ENCODE results near the gene MBD3. TPM values are rescaled to one million over a fixed set of nuclear protein-coding genes. Genes with fewer than 3 reads are reported as not detected.

MBD3 gene
- polyA plus RNA-seq, 1 donor (not counting 4 experiments of a cell fraction or from before 2014, with no cell fraction given), result 16.6 TPM

DNA sequence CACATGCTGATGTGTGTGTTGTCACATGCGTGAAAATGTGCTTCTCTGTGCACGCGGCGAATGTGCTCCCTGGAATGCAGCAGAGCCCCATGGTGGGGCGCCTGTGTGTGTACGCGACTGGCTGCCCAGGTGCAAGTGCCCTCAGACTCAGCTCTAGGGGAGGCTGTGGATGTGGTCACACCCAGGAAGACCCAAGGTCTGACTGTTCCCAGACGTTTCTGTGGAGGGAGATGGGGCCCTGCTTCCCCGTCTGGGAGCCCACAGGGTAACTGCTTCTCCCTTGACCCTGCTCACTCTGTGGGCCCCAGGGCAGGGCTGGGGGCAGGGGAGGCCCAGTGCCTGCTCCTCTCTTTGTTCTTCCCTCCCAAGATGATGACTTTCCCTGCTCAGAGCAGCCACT is 20.5 kb upstream of the MBD3 start:
- no peak for TF ChIP-seq EZH2 (IDR thresholded peaks at IDR 0.05; ENCODE audit: low read length)
- TF ChIP-seq, protein P1, sequence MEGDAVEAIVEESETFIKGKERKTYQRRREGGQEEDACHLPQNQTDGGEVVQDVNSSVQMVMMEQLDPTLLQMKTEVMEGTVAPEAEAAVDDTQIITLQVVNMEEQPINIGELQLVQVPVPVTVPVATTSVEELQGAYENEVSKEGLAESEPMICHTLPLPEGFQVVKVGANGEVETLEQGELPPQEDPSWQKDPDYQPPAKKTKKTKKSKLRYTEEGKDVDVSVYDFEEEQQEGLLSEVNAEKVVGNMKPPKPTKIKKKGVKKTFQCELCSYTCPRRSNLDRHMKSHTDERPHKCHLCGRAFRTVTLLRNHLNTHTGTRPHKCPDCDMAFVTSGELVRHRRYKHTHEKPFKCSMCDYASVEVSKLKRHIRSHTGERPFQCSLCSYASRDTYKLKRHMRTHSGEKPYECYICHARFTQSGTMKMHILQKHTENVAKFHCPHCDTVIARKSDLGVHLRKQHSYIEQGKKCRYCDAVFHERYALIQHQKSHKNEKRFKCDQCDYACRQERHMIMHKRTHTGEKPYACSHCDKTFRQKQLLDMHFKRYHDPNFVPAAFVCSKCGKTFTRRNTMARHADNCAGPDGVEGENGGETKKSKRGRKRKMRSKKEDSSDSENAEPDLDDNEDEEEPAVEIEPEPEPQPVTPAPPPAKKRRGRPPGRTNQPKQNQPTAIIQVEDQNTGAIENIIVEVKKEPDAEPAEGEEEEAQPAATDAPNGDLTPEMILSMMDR (optimal IDR thresholded peaks at IDR 0.05 in 1 of 3, IDR thresholded peaks at IDR 0.05 in 1 of 3, conservative IDR thresholded peaks at IDR 0.05 in 1 of 3; ENCODE audit: extremely low read depth in 1 of 3, insufficient read depth in 2 of 3, low read length in 3 of 3), result no peak

DNA sequence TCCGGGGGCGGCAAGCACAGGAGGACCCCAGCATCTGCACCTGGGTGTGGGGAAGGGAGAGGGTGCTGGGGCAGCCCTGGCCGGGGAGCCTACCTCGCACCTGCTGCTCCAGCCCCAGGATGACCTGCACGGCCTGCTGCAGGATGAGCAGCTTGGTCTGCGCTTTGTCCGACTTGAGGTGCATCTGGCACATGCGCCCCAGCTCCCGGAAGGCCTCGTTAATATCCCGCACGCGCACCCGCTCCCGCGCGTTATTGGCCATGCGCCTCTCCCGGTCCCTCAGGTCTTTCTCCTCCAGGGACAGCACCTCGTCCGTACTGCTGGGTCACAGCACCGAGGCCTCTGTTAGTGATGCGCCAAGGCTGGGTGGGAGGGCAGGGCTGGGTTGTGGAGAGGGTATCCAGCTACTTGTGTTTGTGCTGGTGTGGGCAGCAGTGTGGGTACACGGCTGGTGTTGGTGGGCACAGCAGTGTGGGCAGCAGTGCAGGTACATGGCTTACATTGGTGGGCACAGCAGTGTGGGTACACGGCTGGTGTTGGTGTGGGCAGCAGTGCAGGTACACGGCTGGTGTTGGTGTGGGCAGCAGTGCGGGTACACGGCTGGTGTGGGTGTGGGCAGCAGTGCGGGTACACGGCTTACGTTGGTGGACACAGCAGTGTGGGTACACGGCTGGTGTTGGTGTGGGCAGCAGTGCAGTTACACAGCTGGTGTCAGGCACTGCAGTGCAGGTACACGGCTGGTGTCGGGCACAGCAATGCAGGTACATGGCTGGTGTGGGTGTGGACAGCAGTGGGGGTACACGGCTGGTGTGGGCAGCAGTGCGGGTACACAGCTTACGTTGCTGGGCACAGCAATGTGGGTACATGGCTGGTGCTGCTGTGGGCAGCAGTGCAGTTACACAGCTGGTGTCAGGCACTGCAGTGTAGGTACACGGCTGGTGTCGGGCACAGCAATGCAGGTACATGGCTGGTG is 19.7 kb upstream of the MBD3 start:
- no peaks in the 10 kb centered on the region for H3K9me1 ChIP-seq (ENCODE audit: control insufficient read depth, extremely low read depth, insufficient read depth, low read length)
- no peaks in the 10 kb centered on the region for H3K27me3 ChIP-seq (ENCODE audit: control insufficient read depth, extremely low read depth, insufficient read depth, low read length)
- no peak overlapping the region for H3K4me3 ChIP-seq (ENCODE audit: control insufficient read depth in 2 of 3, extremely low read depth in 1 of 3, insufficient read depth in 2 of 3, low read depth in 1 of 3, low read length in 3 of 3)
- DNase-seq (ENCODE audit: low read depth, low spot score) (no peak), FAIRE-seq (no peak)
- no peaks in the 10 kb centered on the region for H3K4me1 ChIP-seq (ENCODE audit: control insufficient read depth, extremely low read depth, insufficient read depth, low read length)
- H3K9me3 ChIP-seq (ENCODE audit: control insufficient read depth, low read depth, low read length), result no peaks in the 10 kb centered on the region
- H3K79me2 ChIP-seq (ENCODE audit: control insufficient read depth, insufficient read depth, low read length), result no peaks in the 10 kb centered on the region
- no peaks in the 10 kb centered on the region for H4K20me1 ChIP-seq (ENCODE audit: control insufficient read depth, extremely low read depth, insufficient read depth, low read length)
- peaks cover 11 to 39% of the 10 kb centered on the region in 2 experiments for H3K36me3 ChIP-seq (ENCODE audit: control insufficient read depth in 2 of 2, extremely low read depth in 1 of 2, insufficient read depth in 2 of 2, low read length in 2 of 2)
- dilution Hi-C loops (cut with MboI; ENCODE audit: extremely low pct_ligation_motif_present, low sequenced_read_pairs), result no loop called here
- no peak overlapping the region for H3K9ac ChIP-seq (ENCODE audit: control insufficient read depth, extremely low read depth, insufficient read depth, low read length)
- no peak overlapping the region for H3K4me2 ChIP-seq (ENCODE audit: control insufficient read depth, extremely low read depth, insufficient read depth, low read depth, low read length)
- TF ChIP-seq EZH2 (IDR thresholded peaks at IDR 0.05; ENCODE audit: low read length), result no peak
- TF ChIP-seq, protein P1 (optimal IDR thresholded peaks at IDR 0.05 in 1 of 3, IDR thresholded peaks at IDR 0.05 in 1 of 3, conservative IDR thresholded peaks at IDR 0.05 in 1 of 3; ENCODE audit: extremely low read depth in 1 of 3, insufficient read depth in 2 of 3, low read length in 3 of 3), result no peak
- no peak overlapping the region for H2AFZ ChIP-seq (ENCODE audit: control insufficient read depth, low read length)
- H3K27ac ChIP-seq (ENCODE audit: control insufficient read depth, insufficient read depth, low read length), result no peak overlapping the region

More for the DNA sequence above, 20.5 kb upstream of the MBD3 start:
- dilution Hi-C loops (cut with MboI; ENCODE audit: extremely low pct_ligation_motif_present, low sequenced_read_pairs), result no loop called here
- Histone ChIP-seq H3K9ac (ENCODE audit: control insufficient read depth, extremely low read depth, insufficient read depth, low read length) (no peak overlapping the region), H4K20me1 (ENCODE audit: control insufficient read depth, extremely low read depth, insufficient read depth, low read length) (no peaks in the 10 kb centered on the region), H3K4me3 (ENCODE audit: control insufficient read depth in 2 of 3, extremely low read depth in 1 of 3, insufficient read depth in 2 of 3, low read depth in 1 of 3, low read length in 3 of 3) (no peak overlapping the region), H2AFZ (ENCODE audit: control insufficient read depth, low read length) (no peak overlapping the region), H3K9me3 (ENCODE audit: control insufficient read depth, low read depth, low read length) (no peaks in the 10 kb centered on the region), H3K4me1 (ENCODE audit: control insufficient read depth, extremely low read depth, insufficient read depth, low read length) (no peaks in the 10 kb centered on the region), H3K4me2 (ENCODE audit: control insufficient read depth, extremely low read depth, insufficient read depth, low read depth, low read length) (no peak overlapping the region), H3K27me3 (ENCODE audit: control insufficient read depth, extremely low read depth, insufficient read depth, low read length) (no peaks in the 10 kb centered on the region), H3K36me3 (ENCODE audit: control insufficient read depth in 2 of 2, extremely low read depth in 1 of 2, insufficient read depth in 2 of 2, low read length in 2 of 2) (peaks cover 11 to 39% of the 10 kb centered on the region in 2 experiments), H3K79me2 (ENCODE audit: control insufficient read depth, insufficient read depth, low read length) (no peaks in the 10 kb centered on the region), H3K9me1 (ENCODE audit: control insufficient read depth, extremely low read depth, insufficient read depth, low read length) (no peaks in the 10 kb centered on the region), H3K27ac (ENCODE audit: control insufficient read depth, insufficient read depth, low read length) (no peak overlapping the region)
- DNase-seq (ENCODE audit: low read depth, low spot score), result no peak
- no peak for FAIRE-seq
